Stomach (tissue), 4 donors: ENCODE measurements around the gene DAB1.

Source experiments
- POLR2A ChIP-seq, 4 donors: fragments of 450-650 bp; IDR thresholded peaks; one replicate each; pipeline ENCODE4 v1.6.1; 2016; ENCODE audit warnings: antibody characterized with exemption in 4 of 4, control low read depth in 2 of 4, mild to moderate bottlenecking in 1 of 4, moderate library complexity in 1 of 4
- POLR2AphosphoS5 ChIP-seq, 3 donors: sonication (generic); formaldehyde crosslinking; IDR thresholded peaks; one replicate each; pipeline ENCODE4 v1.6.1; 2016; ENCODE audit warnings: antibody characterized with exemption in 3 of 3
- TF ChIP-seq, protein P1 (sequence below), 7 experiments: fragments of 450-650 bp in 4 of 7; fragments of 200-600 bp in 3 of 7; sonication (generic) in 3 of 7; IDR thresholded peaks; one replicate each; pipeline ENCODE4 v1.5.1; 2016 to 2019; ENCODE audit warnings: antibody characterized with exemption in 7 of 7, control low read depth in 2 of 7, mild to moderate bottlenecking in 1 of 7

DNA sequence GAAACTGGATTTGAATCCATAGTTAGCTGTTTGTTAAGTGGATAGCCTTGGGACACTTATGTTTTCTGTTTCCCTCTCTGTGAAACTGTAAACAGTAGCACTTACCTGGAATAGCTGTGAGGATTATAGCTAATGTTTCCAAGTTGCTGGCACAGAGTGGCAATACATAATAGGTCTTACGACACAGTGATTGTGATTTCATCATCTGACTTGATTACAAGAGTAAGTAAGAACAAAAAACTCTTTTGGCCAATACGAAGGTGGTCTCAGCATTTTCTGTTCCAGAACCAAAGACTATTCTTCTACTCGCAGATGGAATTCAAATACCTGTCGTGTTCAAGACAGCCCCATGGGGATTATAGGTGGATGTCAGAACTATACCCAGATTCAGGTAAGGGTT is 460.2 kb downstream of the DAB1 start:
- TF ChIP-seq, protein P1, sequence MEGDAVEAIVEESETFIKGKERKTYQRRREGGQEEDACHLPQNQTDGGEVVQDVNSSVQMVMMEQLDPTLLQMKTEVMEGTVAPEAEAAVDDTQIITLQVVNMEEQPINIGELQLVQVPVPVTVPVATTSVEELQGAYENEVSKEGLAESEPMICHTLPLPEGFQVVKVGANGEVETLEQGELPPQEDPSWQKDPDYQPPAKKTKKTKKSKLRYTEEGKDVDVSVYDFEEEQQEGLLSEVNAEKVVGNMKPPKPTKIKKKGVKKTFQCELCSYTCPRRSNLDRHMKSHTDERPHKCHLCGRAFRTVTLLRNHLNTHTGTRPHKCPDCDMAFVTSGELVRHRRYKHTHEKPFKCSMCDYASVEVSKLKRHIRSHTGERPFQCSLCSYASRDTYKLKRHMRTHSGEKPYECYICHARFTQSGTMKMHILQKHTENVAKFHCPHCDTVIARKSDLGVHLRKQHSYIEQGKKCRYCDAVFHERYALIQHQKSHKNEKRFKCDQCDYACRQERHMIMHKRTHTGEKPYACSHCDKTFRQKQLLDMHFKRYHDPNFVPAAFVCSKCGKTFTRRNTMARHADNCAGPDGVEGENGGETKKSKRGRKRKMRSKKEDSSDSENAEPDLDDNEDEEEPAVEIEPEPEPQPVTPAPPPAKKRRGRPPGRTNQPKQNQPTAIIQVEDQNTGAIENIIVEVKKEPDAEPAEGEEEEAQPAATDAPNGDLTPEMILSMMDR (IDR thresholded peaks at IDR 0.05) = no peak
- TF ChIP-seq POLR2A (IDR thresholded peaks at IDR 0.05) (no peak), POLR2AphosphoS5 (IDR thresholded peaks at IDR 0.05) (no peak)
